ENCODE measurements around the gene HOXB4.

DNA sequence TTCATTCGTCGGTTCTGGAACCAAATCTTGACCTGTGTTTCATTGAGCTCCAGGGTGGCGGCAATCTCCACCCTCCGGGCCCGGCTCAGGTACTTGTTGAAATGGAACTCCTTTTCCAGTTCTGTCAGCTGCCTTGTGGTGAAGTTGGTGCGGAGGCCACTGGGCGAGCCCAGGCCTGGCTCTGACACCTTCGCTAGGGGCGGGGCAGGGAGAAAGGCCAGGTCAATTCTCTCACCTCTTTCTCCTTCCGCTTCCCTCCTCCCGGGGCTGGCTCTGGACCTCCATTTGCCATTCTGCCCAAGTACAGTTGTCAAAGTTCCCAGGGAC is 48.5 kb downstream of the HOXB4 start:
- TF ChIP-seq RFX5 (IDR thresholded peaks at IDR 0.05; ENCODE audit: low read depth, low read length) = no peak
- TF ChIP-seq MXI1 (IDR thresholded peaks at IDR 0.05; ENCODE audit: borderline replicate concordance, low read depth, low read length) = no peak
- TF ChIP-seq RCOR1 (IDR thresholded peaks at IDR 0.05; ENCODE audit: insufficient replicate concordance, low read length) = no peak
- no peak for TF ChIP-seq POLR2A (IDR thresholded peaks at IDR 0.05; ENCODE audit: low read depth, low read length)
- no peak for TF ChIP-seq MAFK (IDR thresholded peaks at IDR 0.05; ENCODE audit: low read depth, low read length)
- TF ChIP-seq, protein P1, sequence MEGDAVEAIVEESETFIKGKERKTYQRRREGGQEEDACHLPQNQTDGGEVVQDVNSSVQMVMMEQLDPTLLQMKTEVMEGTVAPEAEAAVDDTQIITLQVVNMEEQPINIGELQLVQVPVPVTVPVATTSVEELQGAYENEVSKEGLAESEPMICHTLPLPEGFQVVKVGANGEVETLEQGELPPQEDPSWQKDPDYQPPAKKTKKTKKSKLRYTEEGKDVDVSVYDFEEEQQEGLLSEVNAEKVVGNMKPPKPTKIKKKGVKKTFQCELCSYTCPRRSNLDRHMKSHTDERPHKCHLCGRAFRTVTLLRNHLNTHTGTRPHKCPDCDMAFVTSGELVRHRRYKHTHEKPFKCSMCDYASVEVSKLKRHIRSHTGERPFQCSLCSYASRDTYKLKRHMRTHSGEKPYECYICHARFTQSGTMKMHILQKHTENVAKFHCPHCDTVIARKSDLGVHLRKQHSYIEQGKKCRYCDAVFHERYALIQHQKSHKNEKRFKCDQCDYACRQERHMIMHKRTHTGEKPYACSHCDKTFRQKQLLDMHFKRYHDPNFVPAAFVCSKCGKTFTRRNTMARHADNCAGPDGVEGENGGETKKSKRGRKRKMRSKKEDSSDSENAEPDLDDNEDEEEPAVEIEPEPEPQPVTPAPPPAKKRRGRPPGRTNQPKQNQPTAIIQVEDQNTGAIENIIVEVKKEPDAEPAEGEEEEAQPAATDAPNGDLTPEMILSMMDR (conservative IDR thresholded peaks at IDR 0.05; ENCODE audit: low read depth, low read length) = no peak
